H9 (cell line): ENCODE measurements around the gene DIAPH2. TPM values are rescaled to one million over a fixed set of nuclear protein-coding genes. Genes with fewer than 3 reads are reported as not detected.

Experiments
- DNase-seq: peaks from one replicate; pipeline ENCODE4 v3.0.0-alpha.2; 2017
- H2AFZ ChIP-seq: one replicate; pipeline ENCODE4 v1.6.1; 2013; ENCODE audit warnings: mild to moderate bottlenecking, low read length, control low read depth, moderate library complexity
- H2AK5ac ChIP-seq: 2 replicates; pipeline ENCODE4 v1.6.1; 2013; ENCODE audit warnings: low read length, control low read depth, mixed read lengths; ENCODE audit not compliant: insufficient read length
- H2BK120ac ChIP-seq: one replicate; pipeline ENCODE4 v1.6.1; 2013; ENCODE audit warnings: low read depth, mild to moderate bottlenecking, low read length, control low read depth, inconsistent platforms; ENCODE audit not compliant: poor library complexity, severe bottlenecking
- H2BK12ac ChIP-seq: 2 replicates; pipeline ENCODE4 v1.6.1; 2013; ENCODE audit warnings: low read length, control low read depth, mixed read lengths, low read depth; ENCODE audit not compliant: insufficient read length
- H2BK15ac ChIP-seq: 2 replicates; pipeline ENCODE4 v1.6.1; 2013; ENCODE audit warnings: low read depth, low read length, control low read depth
- H2BK20ac ChIP-seq: one replicate; pipeline ENCODE4 v1.6.1; 2013; ENCODE audit warnings: low read depth, mild to moderate bottlenecking, low read length, control low read depth, inconsistent platforms; ENCODE audit not compliant: poor library complexity, severe bottlenecking
- H2BK5ac ChIP-seq: 2 replicates; pipeline ENCODE4 v1.6.1; 2013; ENCODE audit warnings: low read length, control low read depth, mixed read lengths; ENCODE audit not compliant: insufficient read length
- H3K14ac ChIP-seq: 2 replicates; pipeline ENCODE4 v1.6.1; 2013; ENCODE audit warnings: low read length, control low read depth; ENCODE audit not compliant: insufficient read depth
- H3K18ac ChIP-seq: 2 replicates; pipeline ENCODE4 v1.6.1; 2013; ENCODE audit warnings: low read depth, mild to moderate bottlenecking, mixed read lengths, low read length, control low read depth; ENCODE audit not compliant: insufficient read length
- H3K23ac ChIP-seq: 2 replicates; pipeline ENCODE4 v1.6.1; 2013; ENCODE audit warnings: low read length, control low read depth, mixed read lengths, low read depth; ENCODE audit not compliant: insufficient read length
- H3K23me2 ChIP-seq: 2 replicates; pipeline ENCODE4 v1.6.1; 2013; ENCODE audit warnings: low read depth, mild to moderate bottlenecking, mixed read lengths, low read length, control low read depth; ENCODE audit not compliant: insufficient read length, poor library complexity, severe bottlenecking
- H3K27ac ChIP-seq: 2 replicates; pipeline ENCODE4 v1.5.1; 2013; ENCODE audit warnings: low read length, control low read depth, mixed read lengths, low read depth; ENCODE audit not compliant: insufficient read length
- H3K27me3 ChIP-seq: 2 replicates; pipeline ENCODE4 v1.6.1; 2013; ENCODE audit warnings: low read length, control low read depth, inconsistent platforms; ENCODE audit not compliant: insufficient read depth
- H3K4ac ChIP-seq: 2 replicates; pipeline ENCODE4 v1.6.1; 2013; ENCODE audit warnings: low read depth, mild to moderate bottlenecking, control low read depth, inconsistent platforms, low read length, moderate library complexity
- H3K4me1 ChIP-seq: 2 replicates; pipeline ENCODE4 v1.6.1; 2013; ENCODE audit warnings: low read length, control low read depth, inconsistent platforms; ENCODE audit not compliant: insufficient read depth
- H3K4me2 ChIP-seq: 2 replicates; pipeline ENCODE4 v1.6.1; 2013; ENCODE audit warnings: low read length, control low read depth, mixed read lengths; ENCODE audit not compliant: insufficient read length, insufficient read depth
- H3K56ac ChIP-seq: 2 replicates; pipeline ENCODE4 v1.6.1; 2013; ENCODE audit warnings: low read depth, mild to moderate bottlenecking, mixed read lengths, low read length, control low read depth; ENCODE audit not compliant: insufficient read length
- H3K79me1 ChIP-seq: 2 replicates; pipeline ENCODE4 v1.6.1; 2013; ENCODE audit warnings: low read depth, mild to moderate bottlenecking, moderate library complexity, low read length, control low read depth, inconsistent platforms; ENCODE audit not compliant: insufficient read depth, poor library complexity, severe bottlenecking
- H3K79me2 ChIP-seq: 2 replicates; pipeline ENCODE4 v1.6.1; 2013; ENCODE audit warnings: low read length, control low read depth, inconsistent platforms; ENCODE audit not compliant: insufficient read depth
- H3K9ac ChIP-seq: 2 replicates; pipeline ENCODE4 v1.6.1; 2013; ENCODE audit warnings: low read length, control low read depth, mixed read lengths; ENCODE audit not compliant: insufficient read length; ENCODE audit errors: extremely low read depth
- H3K9me3 ChIP-seq: one replicate; pipeline ENCODE4 v1.6.1; 2013; ENCODE audit warnings: low read depth, low read length, inconsistent platforms; ENCODE audit not compliant: control insufficient read depth
- H3T11ph ChIP-seq: one replicate; pipeline ENCODE4 v1.6.1; 2013; ENCODE audit warnings: mild to moderate bottlenecking, low read length, control low read depth, inconsistent platforms
- H4K20me1 ChIP-seq: one replicate; pipeline ENCODE4 v1.6.1; 2013; ENCODE audit not compliant: control insufficient read depth, insufficient read length, insufficient read depth
- H4K5ac ChIP-seq: 2 replicates; pipeline ENCODE4 v1.6.1; 2013; ENCODE audit warnings: low read depth, mild to moderate bottlenecking, mixed read lengths, low read length, control low read depth; ENCODE audit not compliant: insufficient read length
- H4K8ac ChIP-seq: replicated peaks from 2 replicates; pipeline ENCODE4 v1.6.1; 2013; ENCODE audit warnings: low read length, control low read depth, mixed read lengths, low read depth; ENCODE audit not compliant: insufficient read length
- H4K91ac ChIP-seq: 2 replicates; pipeline ENCODE4 v1.6.1; 2013; ENCODE audit warnings: low read depth, mild to moderate bottlenecking, moderate library complexity, mixed read lengths, low read length, control low read depth; ENCODE audit not compliant: insufficient read length
- H3K27ac Mint-ChIP-seq, 3 experiments: 2 replicates in 2 of 3; 3 replicates in 1 of 3; pipeline ENCODE4 v1.8.0; 2020 to 2021; ENCODE audit warnings: mixed read lengths in 3 of 3, mild to moderate bottlenecking in 1 of 3, moderate library complexity in 1 of 3
- H3K27me3 Mint-ChIP-seq: 2 replicates; pipeline ENCODE4 v1.8.0; 2021; ENCODE audit warnings: low read depth, mild to moderate bottlenecking, moderate library complexity, mixed read lengths
- H3K36me3 Mint-ChIP-seq, 3 experiments: 2 replicates in 2 of 3; 3 replicates in 1 of 3; pipeline ENCODE4 v1.8.0; 2020 to 2021; ENCODE audit warnings: low read depth in 3 of 3, mixed read lengths in 3 of 3; ENCODE audit not compliant: insufficient read depth in 1 of 3
- H3K4me1 Mint-ChIP-seq, 2 experiments: 2 replicates each; pipeline ENCODE4 v1.8.0; 2020; ENCODE audit warnings: mixed read lengths in 2 of 2
- H3K4me3 Mint-ChIP-seq, 2 experiments: 2 replicates in 1 of 2; 3 replicates in 1 of 2; pipeline ENCODE4 v1.8.0; 2020 to 2021; ENCODE audit warnings: mild to moderate bottlenecking in 2 of 2, mixed read lengths in 2 of 2, moderate library complexity in 1 of 2
- H3K9me3 Mint-ChIP-seq, 2 experiments: 2 replicates in 1 of 2; 3 replicates in 1 of 2; pipeline ENCODE4 v1.8.0; 2020; ENCODE audit warnings: mild to moderate bottlenecking in 2 of 2, mixed read lengths in 2 of 2, moderate library complexity in 1 of 2
- WGBS: extraction: QIAGEN DNeasy Blood & Tissue Kit; methylation state at CpG from one replicate; pipeline ENCODE4 v1.1.7; 2013; ENCODE audit warnings: missing lambda C conversion rate, low lambda C conversion rate, mixed read lengths; ENCODE audit not compliant: insufficient read length; ENCODE audit errors: extremely low coverage; 5-methylcytosine and 5-hydroxymethylcytosine counted together
- total RNA-seq: library from RNA; stranded (reverse); gene quantifications from 2 replicates; pipeline ENCODE4 v1.2.1, GENCODE V29; 2021
- TF ChIP-seq, protein P1 (sequence below): fragments of 200-600 bp; sonication (generic); conservative IDR thresholded peaks from 3 replicates; pipeline ENCODE4 v1.8.0; 2021; ENCODE audit warnings: antibody characterized with exemption, mild to moderate bottlenecking

DIAPH2 gene
- total RNA-seq, 1 experiment from 2014 or later: 45.4 TPM

DNA sequence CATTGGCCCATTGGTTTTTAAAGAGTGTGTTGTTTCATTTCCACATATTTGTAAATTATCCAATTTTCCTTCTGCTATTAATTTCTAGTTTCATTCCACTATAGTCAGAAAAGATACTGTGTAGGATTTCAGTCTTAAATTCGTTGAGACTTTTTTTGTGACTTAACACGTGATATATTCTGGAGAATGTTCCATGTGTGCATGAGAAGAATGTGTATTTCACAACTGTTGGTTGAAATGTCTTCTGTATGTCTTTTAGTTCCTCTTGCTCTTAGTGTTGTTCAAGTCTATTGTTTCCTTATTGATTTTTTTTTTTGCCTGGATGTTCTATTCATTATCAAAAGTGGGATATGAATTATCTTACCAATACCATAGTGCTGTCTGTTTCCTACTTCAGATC, 806.0 kb downstream of the DIAPH2 start:
- Histone ChIP-seq H2AFZ (no peak overlapping the region), H4K8ac (no peak overlapping the region), H3K4ac (no peak overlapping the region), H3K9me3 (no peaks in the 10 kb centered on the region), H4K91ac (no peak overlapping the region), H3K79me1 (no peaks in the 10 kb centered on the region), H3T11ph (no peak overlapping the region), H3K18ac (no peak overlapping the region), H3K79me2 (no peaks in the 10 kb centered on the region), H3K4me2 (no peak overlapping the region), H3K27ac (no peak overlapping the region), H4K5ac (no peak overlapping the region), H2BK5ac (no peak overlapping the region), H3K56ac (no peak overlapping the region), H4K20me1 (no peaks in the 10 kb centered on the region), H3K23me2 (no peaks in the 10 kb centered on the region), H2BK20ac (no peak overlapping the region), H3K14ac (no peak overlapping the region), H2AK5ac (no peak overlapping the region), H2BK15ac (no peak overlapping the region), H3K4me1 (no peaks in the 10 kb centered on the region; the same call in 1 of the 2 replicates), H3K9ac (no peak overlapping the region), H2BK120ac (no peak overlapping the region), H3K27me3 (no peaks in the 10 kb centered on the region), H2BK12ac (no peak overlapping the region), H3K23ac (no peak overlapping the region)
- Mint-ChIP-seq H3K27ac (no peak overlapping the region), H3K36me3 (peaks cover 4 to 13% (median 7%) of the 10 kb centered on the region in 3 experiments), H3K27me3 (no peaks in the 10 kb centered on the region), H3K4me3 (no peak overlapping the region), H3K4me1 (peaks cover 9 to 10% of the 10 kb centered on the region in 2 experiments), H3K9me3 (peaks cover 6 to 8% of the 10 kb centered on the region in 2 experiments; a peak in 3 of 5 replicates)
- TF ChIP-seq, protein P1, sequence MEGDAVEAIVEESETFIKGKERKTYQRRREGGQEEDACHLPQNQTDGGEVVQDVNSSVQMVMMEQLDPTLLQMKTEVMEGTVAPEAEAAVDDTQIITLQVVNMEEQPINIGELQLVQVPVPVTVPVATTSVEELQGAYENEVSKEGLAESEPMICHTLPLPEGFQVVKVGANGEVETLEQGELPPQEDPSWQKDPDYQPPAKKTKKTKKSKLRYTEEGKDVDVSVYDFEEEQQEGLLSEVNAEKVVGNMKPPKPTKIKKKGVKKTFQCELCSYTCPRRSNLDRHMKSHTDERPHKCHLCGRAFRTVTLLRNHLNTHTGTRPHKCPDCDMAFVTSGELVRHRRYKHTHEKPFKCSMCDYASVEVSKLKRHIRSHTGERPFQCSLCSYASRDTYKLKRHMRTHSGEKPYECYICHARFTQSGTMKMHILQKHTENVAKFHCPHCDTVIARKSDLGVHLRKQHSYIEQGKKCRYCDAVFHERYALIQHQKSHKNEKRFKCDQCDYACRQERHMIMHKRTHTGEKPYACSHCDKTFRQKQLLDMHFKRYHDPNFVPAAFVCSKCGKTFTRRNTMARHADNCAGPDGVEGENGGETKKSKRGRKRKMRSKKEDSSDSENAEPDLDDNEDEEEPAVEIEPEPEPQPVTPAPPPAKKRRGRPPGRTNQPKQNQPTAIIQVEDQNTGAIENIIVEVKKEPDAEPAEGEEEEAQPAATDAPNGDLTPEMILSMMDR: no peak
- no peak for DNase-seq
- WGBS: no CpG with 5 or more reads among the region's 2 CpGs
